Keratinocyte (primary cell): Measurements from ENCODE around the gene FAM124A. TPM values are rescaled to one million over a fixed set of nuclear protein-coding genes. Genes with fewer than 3 reads are reported as not detected.

ENCODE experiments used
- DNase-seq: peaks from one replicate; pipeline ENCODE4 v3.0.0-alpha.2; 2011; ENCODE audit warnings: low read depth, missing footprints, low spot score
- FAIRE-seq: peaks from 2 replicates; lab custom pipeline; 2011; peaks lifted over from hg19 to GRCh38; lab: Jason Lieb, UNC
- H2AFZ ChIP-seq: 2 replicates; pipeline ENCODE4 v1.6.0; 2012; ENCODE audit warnings: low read length, control low read depth, inconsistent platforms; ENCODE audit not compliant: control insufficient read depth
- H3K27ac ChIP-seq: 2 replicates; pipeline ENCODE4 v1.5.1; 2011; ENCODE audit warnings: low read length; ENCODE audit not compliant: control insufficient read depth, insufficient read depth
- H3K27me3 ChIP-seq: 3 replicates; pipeline ENCODE4 v1.6.0; 2011; ENCODE audit warnings: low read length; ENCODE audit not compliant: control insufficient read depth, insufficient read depth; ENCODE audit errors: extremely low read depth
- H3K36me3 ChIP-seq, 2 experiments: 2 replicates in 1 of 2; 3 replicates in 1 of 2; pipeline ENCODE4 v1.5.1; 2011; ENCODE audit warnings: low read length in 2 of 2, mild to moderate bottlenecking in 1 of 2; ENCODE audit not compliant: control insufficient read depth in 2 of 2, insufficient read depth in 2 of 2; ENCODE audit errors: extremely low read depth in 1 of 2
- H3K4me1 ChIP-seq: 3 replicates; pipeline ENCODE4 v1.5.1; 2011; ENCODE audit warnings: low read length; ENCODE audit not compliant: control insufficient read depth, insufficient read depth; ENCODE audit errors: extremely low read depth
- H3K4me2 ChIP-seq: 3 replicates; pipeline ENCODE4 v1.6.0; 2011; ENCODE audit warnings: low read depth, low read length; ENCODE audit not compliant: control insufficient read depth, insufficient read depth; ENCODE audit errors: extremely low read depth
- H3K4me3 ChIP-seq, 3 experiments: fragments of 200-600 bp in 1 of 3; sonication (generic) in 1 of 3; 2 replicates in 2 of 3; 3 replicates in 1 of 3; pipeline ENCODE4 v1.5.1; 2011 to 2016; ENCODE audit warnings: low read length in 3 of 3, mild to moderate bottlenecking in 3 of 3, control low read depth in 2 of 3, inconsistent platforms in 1 of 3, low read depth in 1 of 3, mixed read lengths in 1 of 3, mixed run types in 1 of 3, moderate library complexity in 1 of 3; ENCODE audit not compliant: control insufficient read depth in 2 of 3, insufficient read depth in 2 of 3; ENCODE audit errors: extremely low read depth in 1 of 3
- H3K79me2 ChIP-seq: 2 replicates; pipeline ENCODE4 v1.6.0; 2012; ENCODE audit warnings: low read length; ENCODE audit not compliant: control insufficient read depth, insufficient read depth
- H3K9ac ChIP-seq: 3 replicates; pipeline ENCODE4 v1.6.0; 2011; ENCODE audit warnings: low read length; ENCODE audit not compliant: control insufficient read depth, insufficient read depth; ENCODE audit errors: extremely low read depth
- H3K9me1 ChIP-seq: 3 replicates; pipeline ENCODE4 v1.6.0; 2011; ENCODE audit warnings: low read length; ENCODE audit not compliant: control insufficient read depth, insufficient read depth; ENCODE audit errors: extremely low read depth
- H3K9me3 ChIP-seq: 2 replicates; pipeline ENCODE4 v1.5.1; 2012; ENCODE audit warnings: low read depth, low read length; ENCODE audit not compliant: control insufficient read depth
- H4K20me1 ChIP-seq: 3 replicates; pipeline ENCODE4 v1.6.0; 2011; ENCODE audit warnings: low read length; ENCODE audit not compliant: control insufficient read depth, insufficient read depth; ENCODE audit errors: extremely low read depth
- EZH2 ChIP-seq: IDR thresholded peaks from one replicate; pipeline ENCODE4 v1.6.1; 2012; ENCODE audit warnings: inconsistent platforms, mild to moderate bottlenecking, low read length, moderate library complexity
- dilution Hi-C: fragments of 300-500 bp; cut with MboI; formaldehyde crosslinking; loops from one replicate; pipeline ENCODE4 v1.7.0; 2020; ENCODE audit warnings: low sequenced_read_pairs; ENCODE audit not compliant: extremely low pct_ligation_motif_present
- polyA plus RNA-seq, 5 experiments: library from polyadenylated mRNA; depleted of rRNA in 3 of 5; stranded (reverse) in 3 of 5; stranded (forward) in 1 of 5; unstranded in 1 of 5; fragments of >200 nt; gene quantifications; 1 replicate in 1 of 5; 2 replicates in 3 of 5; 3 replicates in 1 of 5; pipeline versions ENCODE4 v1.2.1 to v1.2.3, GENCODE V29; 2011 to 2012; ENCODE audit warnings: missing spikeins in 2 of 5, low read depth in 1 of 5, low replicate concordance in 1 of 5
- TF ChIP-seq, protein P1 (sequence below), 3 experiments: IDR thresholded peaks in 1 of 3; conservative IDR thresholded peaks in 1 of 3; optimal IDR thresholded peaks in 1 of 3; 2 replicates in 2 of 3; 3 replicates in 1 of 3; pipeline versions ENCODE3 to v1.5.1; 2011; ENCODE audit warnings: low read length in 3 of 3, mild to moderate bottlenecking in 3 of 3, moderate library complexity in 2 of 3, control low read depth in 1 of 3, inconsistent platforms in 1 of 3; ENCODE audit not compliant: insufficient read depth in 2 of 3; ENCODE audit errors: extremely low read depth in 1 of 3

The FAM124A gene
- polyA plus RNA-seq, 1 donor (not counting 4 experiments of a cell fraction or from before 2014, with no cell fraction given): 0.05 TPM

DNA sequence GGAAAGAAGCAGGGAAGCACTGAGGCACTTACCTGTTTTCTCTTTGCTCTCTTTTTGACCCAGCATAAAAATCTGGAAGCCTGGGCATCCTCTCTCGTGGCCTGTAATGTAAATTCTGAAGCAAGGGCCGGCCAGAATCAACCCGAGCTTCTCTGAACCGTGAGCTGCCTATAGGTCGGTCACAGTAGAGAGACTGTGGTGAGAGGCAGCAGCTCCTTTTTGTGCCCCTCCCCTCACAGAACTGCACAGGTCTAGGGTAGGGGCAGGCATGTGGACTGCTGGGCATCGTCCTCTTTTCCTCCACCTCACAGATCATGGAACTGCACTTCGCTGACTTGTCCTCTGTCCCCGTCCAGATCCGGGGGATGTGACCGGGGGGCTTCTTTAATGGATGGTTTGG, 12.5 kb downstream of the FAM124A start:
- Histone ChIP-seq H3K4me3 (no peak overlapping the region), H3K9me1 (no peaks in the 10 kb centered on the region), H4K20me1 (no peaks in the 10 kb centered on the region), H3K4me2 (no peak overlapping the region), H3K79me2 (no peaks in the 10 kb centered on the region), H3K36me3 (no peaks in the 10 kb centered on the region), H3K27me3 (peaks cover 45% of the 10 kb centered on the region), H3K4me1 (no peaks in the 10 kb centered on the region), H3K27ac (no peak overlapping the region), H3K9ac (no peak overlapping the region), H3K9me3 (no peaks in the 10 kb centered on the region), H2AFZ (no peak overlapping the region)
- no peak for FAIRE-seq
- TF ChIP-seq EZH2: no peak
- TF ChIP-seq, protein P1, sequence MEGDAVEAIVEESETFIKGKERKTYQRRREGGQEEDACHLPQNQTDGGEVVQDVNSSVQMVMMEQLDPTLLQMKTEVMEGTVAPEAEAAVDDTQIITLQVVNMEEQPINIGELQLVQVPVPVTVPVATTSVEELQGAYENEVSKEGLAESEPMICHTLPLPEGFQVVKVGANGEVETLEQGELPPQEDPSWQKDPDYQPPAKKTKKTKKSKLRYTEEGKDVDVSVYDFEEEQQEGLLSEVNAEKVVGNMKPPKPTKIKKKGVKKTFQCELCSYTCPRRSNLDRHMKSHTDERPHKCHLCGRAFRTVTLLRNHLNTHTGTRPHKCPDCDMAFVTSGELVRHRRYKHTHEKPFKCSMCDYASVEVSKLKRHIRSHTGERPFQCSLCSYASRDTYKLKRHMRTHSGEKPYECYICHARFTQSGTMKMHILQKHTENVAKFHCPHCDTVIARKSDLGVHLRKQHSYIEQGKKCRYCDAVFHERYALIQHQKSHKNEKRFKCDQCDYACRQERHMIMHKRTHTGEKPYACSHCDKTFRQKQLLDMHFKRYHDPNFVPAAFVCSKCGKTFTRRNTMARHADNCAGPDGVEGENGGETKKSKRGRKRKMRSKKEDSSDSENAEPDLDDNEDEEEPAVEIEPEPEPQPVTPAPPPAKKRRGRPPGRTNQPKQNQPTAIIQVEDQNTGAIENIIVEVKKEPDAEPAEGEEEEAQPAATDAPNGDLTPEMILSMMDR (optimal IDR thresholded peaks at IDR 0.05 in 1 of 3, IDR thresholded peaks at IDR 0.05 in 1 of 3, conservative IDR thresholded peaks at IDR 0.05 in 1 of 3; ENCODE audit: extremely low read depth in 1 of 3, insufficient read depth in 2 of 3, low read length in 3 of 3): no peak
- DNase-seq: no peak
- dilution Hi-C loops: no loop called here

GRCh38 chr13:51235186-51235585, 13.0 kb downstream of the FAM124A start:
- Histone ChIP-seq H3K4me1 (no peaks in the 10 kb centered on the region), H3K36me3 (no peaks in the 10 kb centered on the region), H3K9me3 (no peaks in the 10 kb centered on the region), H3K9ac (no peak overlapping the region), H3K4me2 (no peak overlapping the region), H3K27me3 (peaks cover 42% of the 10 kb centered on the region), H2AFZ (no peak overlapping the region), H3K4me3 (no peak overlapping the region), H3K27ac (no peak overlapping the region), H4K20me1 (no peaks in the 10 kb centered on the region), H3K79me2 (no peaks in the 10 kb centered on the region), H3K9me1 (no peaks in the 10 kb centered on the region)
- DNase-seq (no peak), FAIRE-seq (no peak)
- dilution Hi-C loops: no loop called here
- no peak for TF ChIP-seq EZH2
- TF ChIP-seq, protein P1 (optimal IDR thresholded peaks at IDR 0.05 in 1 of 3, IDR thresholded peaks at IDR 0.05 in 1 of 3, conservative IDR thresholded peaks at IDR 0.05 in 1 of 3; ENCODE audit: extremely low read depth in 1 of 3, insufficient read depth in 2 of 3, low read length in 3 of 3): no peak
